Left forelimb (tissue), 1 donor: ENCODE measurements around the gene CCSER1.
"Not testable (repeated sequence)": the region's sequence is repeated elsewhere in the genome, so short reads cannot be mapped to it uniquely, and the experiment has no call there.

Experiments used
- DNase-seq: peaks from one replicate; pipeline ENCODE4 v3.0.0-alpha.2; 2018; ENCODE audit warnings: low spot score

CCSER1 gene

GRCh38 chr4:90299373-90299772 is 172.2 kb downstream of the CCSER1 start:
- DNase-seq: no peak

GRCh38 chr4:90306810-90307209 is 179.6 kb downstream of the CCSER1 start:
- no peak for DNase-seq

- not testable (repeated sequence) for DNase-seq
Measured at GRCh38 chr4:90317140-90317539, 189.9 kb downstream of the CCSER1 start.

- DNase-seq: no peak
Measured at GRCh38 chr4:90317785-90318184, 190.6 kb downstream of the CCSER1 start.

- DNase-seq: no peak
Measured at GRCh38 chr4:90318193-90318592, 191.0 kb downstream of the CCSER1 start.

GRCh38 chr4:90328558-90328957 is 201.4 kb downstream of the CCSER1 start:
- no peak for DNase-seq

- no peak for DNase-seq
Measured at GRCh38 chr4:90330546-90330945, 203.4 kb downstream of the CCSER1 start.

- no peak for DNase-seq
Measured at GRCh38 chr4:90345549-90346215, 218.5 kb downstream of the CCSER1 start.

GRCh38 chr4:90349636-90350035 is 222.4 kb downstream of the CCSER1 start:
- DNase-seq: no peak

GRCh38 chr4:90357117-90357710 is 230.0 kb downstream of the CCSER1 start:
- DNase-seq: no peak

- no peak for DNase-seq
Measured at GRCh38 chr4:90375081-90375480, 247.9 kb downstream of the CCSER1 start.

GRCh38 chr4:90393215-90393614 is 266.0 kb downstream of the CCSER1 start:
- DNase-seq: no peak

GRCh38 chr4:90403781-90404180 is 276.6 kb downstream of the CCSER1 start:
- no peak for DNase-seq

GRCh38 chr4:90407897-90408296 is 280.7 kb downstream of the CCSER1 start:
- not testable (repeated sequence) for DNase-seq

GRCh38 chr4:90412786-90413185 is 285.6 kb downstream of the CCSER1 start:
- not testable (repeated sequence) for DNase-seq

- DNase-seq: no peak
Measured at GRCh38 chr4:90415116-90415515, 287.9 kb downstream of the CCSER1 start.

GRCh38 chr4:90419124-90419711 is 292.0 kb downstream of the CCSER1 start:
- no peak for DNase-seq

GRCh38 chr4:90421161-90421560 is 294.0 kb downstream of the CCSER1 start:
- no peak for DNase-seq

GRCh38 chr4:90425893-90426292 is 298.7 kb downstream of the CCSER1 start:
- DNase-seq: no peak

- DNase-seq: no peak
Measured at GRCh38 chr4:90438522-90438921, 311.3 kb downstream of the CCSER1 start.

GRCh38 chr4:90441770-90442169 is 314.6 kb downstream of the CCSER1 start:
- DNase-seq: no peak

- no peak for DNase-seq
Measured at GRCh38 chr4:90442619-90443018, 315.4 kb downstream of the CCSER1 start.

- DNase-seq: no peak
Measured at GRCh38 chr4:90443231-90443630, 316.0 kb downstream of the CCSER1 start.

- DNase-seq: no peak
Measured at GRCh38 chr4:90444904-90445303, 317.7 kb downstream of the CCSER1 start.
